Activated T-helper 17 cell treated with anti-CD3 and anti-CD28 coated beads, Interleukin-2, amount 50 U/mL, for 72 hours (primary cell): ENCODE data around the gene HS3ST5. TPM values are rescaled to one million over a fixed set of nuclear protein-coding genes. Genes with fewer than 3 reads are reported as not detected.

Source experiments
- ATAC-seq: fragments of 150-1000 bp; cut with Tn5 transposase; replicated peaks from 2 replicates; pipeline ENCODE4 v1.10.0; 2021; ENCODE audit warnings: mild to moderate bottlenecking, moderate library complexity
- H3K27ac Mint-ChIP-seq: one replicate; pipeline ENCODE4 v1.8.0; 2022; ENCODE audit warnings: mixed read lengths
- H3K27me3 Mint-ChIP-seq: one replicate; pipeline ENCODE4 v1.8.0; 2022; ENCODE audit warnings: mixed read lengths
- H3K36me3 Mint-ChIP-seq: one replicate; pipeline ENCODE4 v1.8.0; 2022; ENCODE audit warnings: low read depth, mild to moderate bottlenecking, mixed read lengths
- H3K4me1 Mint-ChIP-seq: one replicate; pipeline ENCODE4 v1.8.0; 2022; ENCODE audit warnings: mixed read lengths
- H3K4me3 Mint-ChIP-seq: one replicate; pipeline ENCODE4 v1.8.0; 2022; ENCODE audit warnings: mild to moderate bottlenecking, mixed read lengths
- H3K9me3 Mint-ChIP-seq: one replicate; pipeline ENCODE4 v1.8.0; 2022; ENCODE audit warnings: mixed read lengths
- total RNA-seq, 2 donors: library from RNA; stranded (reverse); gene quantifications; one replicate each; pipeline ENCODE4 v1.2.3, GENCODE V29; 2022

The HS3ST5 gene
- total RNA-seq, 2 donors from 2014 or later, result not detected

- Mint-ChIP-seq H3K4me1 (no peaks in the 10 kb centered on the region), H3K9me3 (no peaks in the 10 kb centered on the region), H3K27ac (no peak overlapping the region), H3K27me3 (peaks cover 3% of the 10 kb centered on the region), H3K36me3 (no peaks in the 10 kb centered on the region), H3K4me3 (no peak overlapping the region)
- ATAC-seq, result no peak
Observed at GRCh38 chr6:114304304-114304887, 38.4 kb downstream of the HS3ST5 start.

DNA sequence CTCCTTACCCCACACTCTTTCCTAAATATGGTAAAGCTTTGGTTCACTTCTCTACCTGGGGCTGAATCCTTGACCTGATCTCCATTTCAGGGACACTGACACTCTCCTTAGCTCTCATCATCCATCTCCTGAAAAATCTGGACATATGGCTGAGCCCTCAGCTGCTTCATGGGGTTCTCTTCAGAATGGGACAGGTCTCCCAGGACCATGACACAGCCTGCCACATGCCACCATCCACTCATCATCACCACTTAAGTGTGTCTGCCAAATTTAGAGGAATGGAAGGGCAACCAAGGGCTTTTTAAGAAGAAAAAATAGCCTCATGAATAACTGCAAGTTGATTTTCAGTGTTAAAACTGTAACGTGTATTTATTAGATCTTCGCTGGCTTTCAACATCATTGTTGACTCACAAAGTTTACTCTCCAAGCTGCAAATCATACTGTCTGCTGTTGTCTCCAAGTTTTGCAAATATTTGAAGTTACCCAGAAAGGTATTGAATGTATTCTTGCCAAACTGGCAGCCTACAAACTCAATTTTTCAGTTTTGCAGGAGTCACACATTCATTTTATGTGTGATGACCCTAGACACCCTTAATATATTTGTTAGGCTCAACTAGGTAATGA is 41.1 kb downstream of the HS3ST5 start:
- no peaks in the 10 kb centered on the region for H3K36me3 Mint-ChIP-seq
- H3K27me3 Mint-ChIP-seq, result peaks cover 5% of the 10 kb centered on the region
- no peak overlapping the region for H3K27ac Mint-ChIP-seq
- ATAC-seq, result no peak
- no peaks in the 10 kb centered on the region for H3K4me1 Mint-ChIP-seq
- no peaks in the 10 kb centered on the region for H3K9me3 Mint-ChIP-seq
- H3K4me3 Mint-ChIP-seq, result no peak overlapping the region

- H3K4me1 Mint-ChIP-seq, result no peaks in the 10 kb centered on the region
- H3K4me3 Mint-ChIP-seq, result no peak overlapping the region
- no peak for ATAC-seq
- H3K9me3 Mint-ChIP-seq, result no peaks in the 10 kb centered on the region
- peaks cover 8% of the 10 kb centered on the region for H3K27me3 Mint-ChIP-seq
- H3K36me3 Mint-ChIP-seq, result no peaks in the 10 kb centered on the region
- H3K27ac Mint-ChIP-seq, result no peak overlapping the region
Observed at GRCh38 chr6:114297135-114297534, 45.7 kb downstream of the HS3ST5 start.

GRCh38 chr6:114292431-114292830 is 50.4 kb downstream of the HS3ST5 start:
- no peak for ATAC-seq
- H3K4me1 Mint-ChIP-seq, result no peaks in the 10 kb centered on the region
- no peaks in the 10 kb centered on the region for H3K36me3 Mint-ChIP-seq
- H3K27me3 Mint-ChIP-seq, result peaks cover 10% of the 10 kb centered on the region
- no peak overlapping the region for H3K4me3 Mint-ChIP-seq
- H3K27ac Mint-ChIP-seq, result no peak overlapping the region
- no peaks in the 10 kb centered on the region for H3K9me3 Mint-ChIP-seq

DNA sequence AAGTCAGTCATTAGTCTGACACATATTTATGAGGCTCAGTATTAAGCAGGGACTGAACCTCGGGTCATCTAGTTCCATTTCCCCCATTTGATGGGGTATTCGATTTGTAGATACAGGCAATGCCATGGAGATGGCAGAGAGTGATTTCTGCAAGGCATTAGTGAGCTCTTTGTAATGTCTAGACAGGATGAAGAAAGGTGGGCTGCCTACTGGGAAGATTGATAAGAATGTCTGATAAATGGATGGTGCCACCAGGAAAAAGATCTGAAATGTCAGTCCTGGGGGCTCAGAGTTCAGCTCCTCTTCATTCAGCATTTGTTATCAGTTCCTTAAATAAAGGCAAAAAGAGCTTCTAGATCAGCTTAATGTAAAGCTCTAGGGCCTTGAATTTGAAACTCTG is 51.4 kb downstream of the HS3ST5 start:
- Mint-ChIP-seq H3K36me3 (no peaks in the 10 kb centered on the region), H3K4me3 (no peak overlapping the region), H3K27ac (no peak overlapping the region), H3K4me1 (no peaks in the 10 kb centered on the region), H3K9me3 (no peaks in the 10 kb centered on the region), H3K27me3 (peaks cover 10% of the 10 kb centered on the region)
- no peak for ATAC-seq

DNA sequence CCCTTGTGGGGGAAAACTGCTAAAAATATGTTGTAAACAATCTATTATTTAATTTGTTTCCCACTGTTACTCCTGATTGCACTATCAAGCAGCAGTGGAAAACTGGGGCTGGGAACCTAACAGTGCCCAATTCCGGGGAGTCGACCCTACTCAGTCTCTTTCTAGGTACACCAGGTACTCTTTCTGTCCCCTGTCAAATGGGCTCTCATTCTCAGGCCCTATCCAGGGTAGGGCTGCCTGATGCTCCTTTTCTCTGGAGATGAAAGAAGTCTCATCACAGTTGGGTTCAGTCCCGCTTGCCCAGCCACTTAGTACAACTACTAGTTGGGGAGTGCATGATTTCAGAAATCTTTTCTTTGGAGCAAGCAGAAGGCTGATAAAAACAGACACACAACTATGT is 52.0 kb downstream of the HS3ST5 start:
- no peak overlapping the region for H3K27ac Mint-ChIP-seq
- no peaks in the 10 kb centered on the region for H3K9me3 Mint-ChIP-seq
- no peak overlapping the region for H3K4me3 Mint-ChIP-seq
- peaks cover 10% of the 10 kb centered on the region for H3K27me3 Mint-ChIP-seq
- no peaks in the 10 kb centered on the region for H3K4me1 Mint-ChIP-seq
- ATAC-seq, result no peak
- H3K36me3 Mint-ChIP-seq, result no peaks in the 10 kb centered on the region

DNA sequence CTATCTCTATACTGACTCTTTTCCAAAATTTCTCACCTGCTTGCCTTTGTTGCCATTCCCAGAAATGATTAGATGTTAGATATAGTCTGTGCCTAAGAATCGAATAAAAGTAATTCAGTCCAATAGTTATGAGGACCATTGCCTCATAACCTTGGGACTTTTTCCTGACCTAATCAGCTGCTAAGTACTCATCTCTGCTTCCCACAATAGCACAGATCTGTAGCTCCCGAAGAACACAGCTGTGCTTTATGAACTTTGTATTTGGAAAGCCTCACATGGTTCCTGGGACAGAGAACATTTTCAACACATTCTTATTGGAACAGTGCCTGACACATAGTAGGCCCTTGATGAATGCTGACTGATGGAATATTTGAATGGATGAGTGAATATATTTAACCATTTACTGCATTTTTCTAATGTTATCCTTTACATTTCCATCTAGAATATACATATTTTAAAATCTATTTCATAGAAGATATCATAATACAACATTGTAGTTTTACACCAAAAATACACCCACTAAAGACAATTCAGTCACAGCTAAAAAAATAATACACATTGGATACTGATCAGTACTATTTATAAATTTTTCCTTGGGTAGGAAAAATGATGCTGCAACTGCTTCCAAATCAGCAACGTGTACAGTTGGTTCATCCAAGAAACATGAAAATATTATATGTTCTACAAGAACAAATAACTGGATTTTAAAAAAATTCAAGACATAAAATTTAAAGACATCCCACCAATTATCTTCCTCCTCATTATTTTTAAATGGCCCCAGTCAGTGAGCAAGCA is 53.9 kb downstream of the HS3ST5 start:
- Mint-ChIP-seq H3K4me1 (no peaks in the 10 kb centered on the region), H3K9me3 (no peaks in the 10 kb centered on the region), H3K4me3 (no peak overlapping the region), H3K27me3 (peaks cover 10% of the 10 kb centered on the region), H3K36me3 (no peaks in the 10 kb centered on the region), H3K27ac (no peak overlapping the region)
- no peak for ATAC-seq

DNA sequence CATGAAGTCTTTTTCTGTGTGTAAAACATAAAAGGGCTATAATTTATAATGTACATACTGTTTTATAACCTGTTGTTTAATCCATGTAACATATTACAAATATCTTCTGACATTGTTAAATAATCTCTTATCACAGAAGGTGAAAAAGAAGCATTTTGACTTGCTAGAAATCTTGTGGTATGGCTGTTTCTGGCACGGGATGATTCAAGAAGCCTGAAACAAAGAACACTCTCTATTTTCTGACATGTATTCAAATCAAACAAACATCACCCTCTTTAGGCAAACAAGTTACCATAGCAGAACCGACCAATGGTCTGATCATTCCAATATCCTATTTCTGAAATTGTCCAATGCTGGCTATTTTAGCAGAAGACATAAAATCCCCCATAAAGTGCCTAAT is 55.4 kb downstream of the HS3ST5 start:
- H3K36me3 Mint-ChIP-seq, result no peaks in the 10 kb centered on the region
- peaks cover 12% of the 10 kb centered on the region for H3K27me3 Mint-ChIP-seq
- no peaks in the 10 kb centered on the region for H3K9me3 Mint-ChIP-seq
- no peak for ATAC-seq
- no peak overlapping the region for H3K4me3 Mint-ChIP-seq
- H3K4me1 Mint-ChIP-seq, result no peaks in the 10 kb centered on the region
- H3K27ac Mint-ChIP-seq, result no peak overlapping the region

DNA sequence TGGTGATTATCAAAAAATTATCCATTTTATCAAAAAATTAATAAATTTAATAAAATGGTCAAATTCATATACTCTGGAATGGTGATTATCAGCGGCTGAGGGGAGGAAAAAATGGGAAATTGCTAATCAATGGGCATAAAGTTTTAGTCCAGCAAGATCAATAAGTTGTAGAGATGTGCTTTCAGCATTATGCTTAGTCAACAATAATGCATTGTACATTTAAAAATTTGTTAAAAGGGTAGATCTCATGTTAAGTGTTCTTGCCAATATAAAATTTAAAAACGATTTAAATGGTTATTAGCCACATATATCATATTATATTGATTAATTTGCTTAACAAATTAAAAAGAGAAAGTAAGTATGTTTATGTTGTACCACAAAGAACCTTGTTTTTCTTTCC is 56.6 kb downstream of the HS3ST5 start:
- Mint-ChIP-seq H3K9me3 (no peaks in the 10 kb centered on the region), H3K27ac (no peak overlapping the region), H3K4me1 (no peaks in the 10 kb centered on the region), H3K4me3 (no peak overlapping the region), H3K36me3 (no peaks in the 10 kb centered on the region), H3K27me3 (peaks cover 17% of the 10 kb centered on the region)
- ATAC-seq, result no peak

- no peak overlapping the region for H3K27ac Mint-ChIP-seq
- H3K4me3 Mint-ChIP-seq, result no peak overlapping the region
- H3K4me1 Mint-ChIP-seq, result no peaks in the 10 kb centered on the region
- peaks cover 22% of the 10 kb centered on the region for H3K27me3 Mint-ChIP-seq
- no peak for ATAC-seq
- H3K36me3 Mint-ChIP-seq, result no peaks in the 10 kb centered on the region
- H3K9me3 Mint-ChIP-seq, result no peaks in the 10 kb centered on the region
Observed at GRCh38 chr6:114284281-114284680, 58.5 kb downstream of the HS3ST5 start.

DNA sequence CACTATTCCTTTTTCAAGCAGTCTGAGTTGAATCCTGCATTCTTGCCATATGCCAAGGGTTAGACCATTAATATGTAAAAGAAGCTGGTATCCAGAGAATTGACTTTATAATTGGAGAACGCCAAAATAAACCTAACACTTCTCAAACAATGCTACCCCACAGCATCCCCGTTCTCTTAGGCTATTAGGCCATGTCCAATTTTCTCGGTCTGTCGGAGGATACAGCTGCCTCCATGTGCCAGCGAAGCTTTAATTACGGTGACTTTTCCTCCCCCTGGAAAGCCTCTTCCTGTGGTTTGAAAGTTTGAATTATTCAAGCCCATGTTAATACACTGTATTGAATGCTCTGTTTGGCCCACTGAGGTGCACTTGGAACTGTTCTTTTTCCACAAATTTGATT is 60.5 kb downstream of the HS3ST5 start:
- Mint-ChIP-seq H3K36me3 (no peaks in the 10 kb centered on the region), H3K9me3 (no peaks in the 10 kb centered on the region), H3K4me1 (no peaks in the 10 kb centered on the region), H3K27ac (no peak overlapping the region), H3K27me3 (peaks cover 19% of the 10 kb centered on the region), H3K4me3 (no peak overlapping the region)
- no peak for ATAC-seq

DNA sequence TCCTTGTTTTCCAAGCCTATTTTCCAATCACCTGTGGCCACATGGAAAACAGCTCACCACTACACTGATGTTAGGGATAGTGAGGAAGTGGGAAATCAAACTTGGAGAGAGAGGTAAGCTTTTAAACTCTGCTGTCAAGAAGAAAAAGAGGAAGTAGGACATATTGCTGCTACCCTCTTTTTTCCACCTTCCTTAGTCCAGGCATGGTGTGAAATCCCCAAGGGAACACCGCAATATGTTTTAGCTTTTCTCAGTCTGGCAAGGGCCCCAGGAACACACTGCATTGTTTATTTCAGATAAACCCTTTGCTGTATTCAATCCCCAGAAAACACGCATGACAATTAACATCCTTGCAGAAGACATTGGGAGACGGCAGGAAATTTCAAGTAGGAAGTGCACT is 61.3 kb downstream of the HS3ST5 start:
- Mint-ChIP-seq H3K27me3 (peaks cover 19% of the 10 kb centered on the region), H3K4me3 (no peak overlapping the region), H3K9me3 (no peaks in the 10 kb centered on the region), H3K36me3 (no peaks in the 10 kb centered on the region), H3K27ac (no peak overlapping the region), H3K4me1 (no peaks in the 10 kb centered on the region)
- no peak for ATAC-seq

DNA sequence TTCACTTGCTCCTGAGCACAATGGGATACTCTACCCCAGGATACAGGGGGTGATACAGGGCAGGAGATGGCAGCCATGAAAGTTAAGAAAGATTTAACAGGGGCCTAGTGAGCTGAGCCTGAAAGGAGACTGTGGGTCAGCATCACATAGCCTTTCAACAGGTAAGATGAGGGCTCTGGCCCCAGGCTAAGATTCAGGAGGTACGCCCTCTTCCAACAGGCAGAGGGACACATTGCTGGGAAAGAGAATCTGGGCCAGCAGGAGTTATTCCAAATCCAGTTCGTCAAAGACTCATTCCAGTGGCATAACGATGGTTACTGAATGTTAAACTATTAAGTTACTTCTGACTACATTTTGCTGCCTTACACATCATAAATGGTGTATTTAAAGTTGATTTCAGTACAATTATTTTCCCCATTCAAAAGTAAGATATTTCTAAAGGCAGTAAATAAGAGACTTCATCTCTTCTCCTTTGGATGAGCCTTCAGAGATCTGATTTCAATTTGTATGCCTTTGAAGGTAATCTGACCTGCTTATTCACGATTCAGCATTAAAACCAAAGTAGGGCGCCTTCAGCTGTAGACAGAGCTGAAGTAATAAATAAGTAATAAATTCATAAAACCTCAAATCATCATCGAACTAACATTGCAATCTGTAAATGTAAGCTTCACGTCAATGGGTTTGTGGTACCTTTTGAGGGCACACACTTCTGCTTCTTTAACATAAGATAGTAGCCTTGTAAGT is 62.4 kb downstream of the HS3ST5 start:
- no peaks in the 10 kb centered on the region for H3K9me3 Mint-ChIP-seq
- no peaks in the 10 kb centered on the region for H3K4me1 Mint-ChIP-seq
- H3K4me3 Mint-ChIP-seq, result no peak overlapping the region
- H3K27ac Mint-ChIP-seq, result no peak overlapping the region
- H3K36me3 Mint-ChIP-seq, result no peaks in the 10 kb centered on the region
- no peak for ATAC-seq
- peaks cover 19% of the 10 kb centered on the region for H3K27me3 Mint-ChIP-seq

- H3K27me3 Mint-ChIP-seq, result peaks cover 13% of the 10 kb centered on the region
- no peak overlapping the region for H3K4me3 Mint-ChIP-seq
- H3K4me1 Mint-ChIP-seq, result no peaks in the 10 kb centered on the region
- ATAC-seq, result no peak
- H3K27ac Mint-ChIP-seq, result no peak overlapping the region
- H3K9me3 Mint-ChIP-seq, result no peaks in the 10 kb centered on the region
- no peaks in the 10 kb centered on the region for H3K36me3 Mint-ChIP-seq
Observed at GRCh38 chr6:114277220-114277619, 65.6 kb downstream of the HS3ST5 start.

GRCh38 chr6:114276783-114277182 is 66.0 kb downstream of the HS3ST5 start:
- ATAC-seq, result no peak
- Mint-ChIP-seq H3K9me3 (no peaks in the 10 kb centered on the region), H3K4me3 (no peak overlapping the region), H3K27ac (no peak overlapping the region), H3K27me3 (peaks cover 13% of the 10 kb centered on the region), H3K36me3 (no peaks in the 10 kb centered on the region), H3K4me1 (no peaks in the 10 kb centered on the region)
